HepG2 (cell line): ENCODE results near the gene DPM1. TPM values are rescaled to one million over a fixed set of nuclear protein-coding genes. Genes with fewer than 3 reads are reported as not detected.

ENCODE experiments used
- AGO2 ChIP-seq: fragments of 200-400 bp; formaldehyde crosslinking; optimal IDR thresholded peaks from 2 replicates; pipeline ENCODE3; 2017; ENCODE audit warnings: mild to moderate bottlenecking, low read depth, low read length, moderate library complexity
- HDAC1 ChIP-seq: sonication (generic); formaldehyde crosslinking; IDR thresholded peaks from 2 replicates; pipeline ENCODE4 v1.5.1; 2020; ENCODE audit warnings: mild to moderate bottlenecking, missing genetic modification reagents
- KLF12 ChIP-seq: sonication (generic); formaldehyde crosslinking; IDR thresholded peaks from 2 replicates; pipeline ENCODE4 v1.4.0; 2020; ENCODE audit warnings: missing genetic modification reagents, borderline replicate concordance
- MBNL3 ChIP-seq: fragments of 250-450 bp; sonication (Bioruptor Pico); conservative IDR thresholded peaks from 2 replicates; pipeline ENCODE4 v1.8.0; 2022; ENCODE audit warnings: mild to moderate bottlenecking, inconsistent platforms
- RAD21 ChIP-seq: fragments of 450-650 bp; formaldehyde crosslinking; IDR thresholded peaks from 2 replicates; pipeline ENCODE4 v1.5.0; 2020; ENCODE audit warnings: mild to moderate bottlenecking
- RBFOX2 ChIP-seq: fragments of 200-400 bp; formaldehyde crosslinking; IDR thresholded peaks from 2 replicates; pipeline ENCODE4 v1.6.1; 2017; ENCODE audit warnings: low read depth, mild to moderate bottlenecking, low read length
- SALL2 ChIP-seq: sonication (generic); formaldehyde crosslinking; IDR thresholded peaks from 2 replicates; pipeline ENCODE4 v1.8.1; 2023; ENCODE audit warnings: mild to moderate bottlenecking, missing genetic modification reagents, inconsistent platforms
- SETDB1 ChIP-seq: sonication (generic); formaldehyde crosslinking; IDR thresholded peaks from 2 replicates; pipeline ENCODE4 v1.5.1; 2020; ENCODE audit warnings: missing genetic modification reagents, mild to moderate bottlenecking, borderline replicate concordance
- SIN3A ChIP-seq: IDR thresholded peaks from 2 replicates; pipeline ENCODE4 v1.6.1; 2011; ENCODE audit warnings: low read depth, mild to moderate bottlenecking, control low read depth, low read length, borderline replicate concordance
- SRSF1 ChIP-seq: fragments of 200-400 bp; formaldehyde crosslinking; optimal IDR thresholded peaks from 2 replicates; pipeline ENCODE3; 2017; ENCODE audit warnings: mild to moderate bottlenecking, low read depth, low read length, moderate library complexity
- SRSF4 ChIP-seq: fragments of 200-400 bp; formaldehyde crosslinking; IDR thresholded peaks from one replicate; pipeline ENCODE4 v1.6.1; 2018; ENCODE audit warnings: mild to moderate bottlenecking, low read depth, low read length, moderate library complexity; ENCODE audit not compliant: poor library complexity, severe bottlenecking
- ZHX2 ChIP-seq, 2 experiments: sonication (generic) in 1 of 2; formaldehyde crosslinking in 1 of 2; IDR thresholded peaks; 2 replicates each; pipeline versions ENCODE4 v1.6.1 to v1.9.0; 2014 to 2022; ENCODE audit warnings: antibody characterized with exemption in 1 of 2, borderline replicate concordance in 1 of 2, inconsistent platforms in 1 of 2, low read depth in 1 of 2, missing genetic modification reagents in 1 of 2
- ZNF597 ChIP-seq: sonication (generic); formaldehyde crosslinking; IDR thresholded peaks from 2 replicates; pipeline ENCODE4 v1.5.0; 2020; ENCODE audit warnings: missing genetic modification reagents
- ZNF670 ChIP-seq: sonication (generic); formaldehyde crosslinking; IDR thresholded peaks from 2 replicates; pipeline ENCODE4 v1.8.0; 2022; ENCODE audit warnings: mild to moderate bottlenecking, missing genetic modification reagents, borderline replicate concordance
- ZNF687 ChIP-seq: sonication (generic); formaldehyde crosslinking; IDR thresholded peaks from 2 replicates; pipeline ENCODE4 v1.5.1; 2020; ENCODE audit warnings: mild to moderate bottlenecking, missing genetic modification reagents, moderate library complexity
- ZNF777 ChIP-seq: sonication (generic); formaldehyde crosslinking; IDR thresholded peaks from 2 replicates; pipeline ENCODE4 v1.4.0; 2020; ENCODE audit warnings: missing genetic modification reagents
- polyA plus RNA-seq, 8 experiments: library from polyadenylated mRNA; depleted of rRNA in 3 of 8; stranded (reverse) in 7 of 8; unstranded in 1 of 8; fragments of >200 nt; fragmentation: Illumina TruSeq in 4 of 8; extraction: Trizol in 4 of 8; gene quantifications; 2 replicates each; pipeline versions ENCODE4 v1.2.1 to v1.2.3, GENCODE V29; 2011 to 2016; ENCODE audit warnings: low read depth in 4 of 8, missing spikeins in 1 of 8, mixed read lengths in 1 of 8; ENCODE audit not compliant: insufficient read depth in 1 of 8
- total RNA-seq, 5 experiments: library from RNA; depleted of rRNA; stranded (reverse); fragments of >200 nt; fragmentation: Illumina TruSeq; extraction: Trizol; gene quantifications; 2 replicates each; pipeline ENCODE4 v1.2.3, GENCODE V29; 2016; ENCODE audit warnings: low read depth in 1 of 5

Gene DPM1
- total and polyA plus RNA-seq, 2 of the 13 experiments (the other 11 are each of a cell fraction or from before 2014, with no cell fraction given), result 83.2 to 161 TPM

DNA sequence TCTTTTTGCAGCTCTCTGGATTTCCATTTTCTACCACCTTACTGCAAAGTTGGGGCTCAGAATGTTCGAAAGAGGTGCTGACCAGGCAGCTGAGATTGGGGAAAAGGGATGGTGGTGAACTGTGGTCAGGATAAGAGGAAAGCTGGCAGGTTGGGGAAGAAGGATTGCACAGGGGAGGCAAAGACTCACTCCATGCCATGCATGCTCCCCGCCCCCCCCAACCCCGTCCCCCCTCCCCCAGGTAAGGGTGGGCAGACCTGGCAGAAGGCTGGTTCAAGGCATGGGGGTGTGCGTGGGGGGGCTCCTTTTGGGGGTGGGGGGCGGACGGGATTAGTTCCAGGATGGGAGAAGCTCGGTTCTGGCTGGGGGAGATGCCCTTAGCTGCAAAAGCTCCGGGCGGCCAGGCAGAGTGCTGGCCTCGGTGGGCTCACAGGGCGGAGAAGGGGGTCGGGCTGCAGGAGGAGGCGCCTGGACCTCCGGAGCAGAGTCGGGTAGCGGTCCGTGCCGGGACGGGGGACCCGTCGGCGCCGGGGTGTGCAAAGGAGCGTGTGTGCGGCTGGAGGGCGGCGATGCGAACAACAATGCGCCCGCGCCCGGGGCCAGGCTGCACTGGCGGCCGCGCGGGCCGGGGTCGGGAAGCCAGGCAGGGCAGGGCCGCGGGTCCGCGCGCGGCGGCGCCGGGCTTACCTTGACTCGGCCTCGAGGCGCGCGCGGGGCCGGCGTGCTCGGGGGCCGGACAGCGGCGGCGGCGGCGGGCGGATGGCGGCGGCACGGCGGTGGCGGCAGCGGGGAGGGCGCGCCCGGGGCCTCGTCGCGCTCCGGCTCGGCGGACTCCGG, 28.0 kb downstream of the DPM1 start (continued):
- TF ChIP-seq ZHX2 (IDR thresholded peaks at IDR 0.05; ENCODE audit: low read depth), result no peak
- TF ChIP-seq ZHX2 (CRISPR knock-in tag; IDR thresholded peaks at IDR 0.05; ENCODE audit: borderline replicate concordance), result peak; percentile 83; the same call in 1 of the 2 replicates
- TF ChIP-seq ZNF670 (CRISPR knock-in tag), result 0 out of 2 replicates have a peak, but pooled peaks have one; percentile 44
- no peak for TF ChIP-seq ZNF597
- peak; percentile 34 for TF ChIP-seq ZNF687 (CRISPR knock-in tag)
- TF ChIP-seq SRSF4, result no peak
- TF ChIP-seq KLF12 (CRISPR knock-in tag), result 0 out of 2 replicates have a peak, but pooled peaks have one; percentile 35
- 0 out of 2 replicates have a peak, but pooled peaks have one; percentile 6 for TF ChIP-seq SIN3A
- TF ChIP-seq HDAC1, result peak; percentile 41; the same call in 1 of the 2 replicates
- peak; percentile 56 for TF ChIP-seq RBFOX2
- TF ChIP-seq SRSF1, result peak; percentile 40
- no peak for TF ChIP-seq MBNL3
- peak; percentile 46 for TF ChIP-seq RAD21
- TF ChIP-seq AGO2, result peak; percentile 68
- 0 out of 2 replicates have a peak, but pooled peaks have one; percentile 22 for TF ChIP-seq SALL2
- no peak for TF ChIP-seq SETDB1 (CRISPR knock-in tag)
- peak; percentile 80 for TF ChIP-seq ZNF777
